HG03342 (cell line): Measurements from ENCODE around the gene GPC4.

ENCODE experiments used
- ATAC-seq: cut with Tn5 transposase; IDR thresholded peaks from one replicate; pipeline ENCODE4 v1.9.1; 2021; ENCODE audit warnings: mild to moderate bottlenecking, moderate library complexity; ENCODE audit not compliant: unreplicated experiment

The GPC4 gene

DNA sequence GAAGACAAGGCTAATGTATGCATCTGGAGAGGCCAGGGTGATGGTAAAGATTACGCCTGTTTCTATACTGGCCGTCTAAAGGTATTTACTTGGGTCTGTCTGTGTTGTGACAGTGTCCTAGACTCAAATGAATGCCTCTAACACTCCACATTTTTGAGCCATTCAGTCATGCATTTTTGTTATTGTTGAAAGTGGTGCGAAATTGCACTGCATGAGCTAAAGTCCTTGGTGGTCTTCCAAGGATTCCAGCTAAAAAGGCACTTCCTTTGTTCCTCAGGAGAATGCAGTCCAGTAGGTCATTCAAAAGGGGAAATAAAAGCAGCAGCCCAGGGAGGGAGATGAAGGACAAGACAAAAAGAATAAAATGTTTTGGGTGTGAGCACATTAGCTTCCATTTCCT, 3.0 kb downstream of the GPC4 start:
- ATAC-seq: no peak

DNA sequence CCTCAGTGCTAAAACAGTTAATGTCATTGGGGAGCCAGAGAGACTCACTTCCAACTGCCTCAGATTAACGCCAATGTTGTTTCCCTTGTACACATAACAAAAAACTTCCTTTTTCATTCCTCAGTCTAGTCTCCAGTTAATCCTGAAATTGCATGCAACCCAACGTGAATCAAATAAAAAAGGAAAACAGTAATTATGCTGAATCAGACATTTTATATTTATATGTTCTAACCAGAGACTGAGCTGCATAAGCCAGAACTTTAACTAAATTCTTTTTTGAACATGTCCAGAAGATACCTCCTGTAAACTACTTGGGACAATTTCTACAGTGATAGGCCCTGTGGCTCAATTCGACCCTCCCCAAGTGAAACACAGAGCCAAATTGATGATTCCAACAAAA, 4.7 kb downstream of the GPC4 start:
- no peak for ATAC-seq

DNA sequence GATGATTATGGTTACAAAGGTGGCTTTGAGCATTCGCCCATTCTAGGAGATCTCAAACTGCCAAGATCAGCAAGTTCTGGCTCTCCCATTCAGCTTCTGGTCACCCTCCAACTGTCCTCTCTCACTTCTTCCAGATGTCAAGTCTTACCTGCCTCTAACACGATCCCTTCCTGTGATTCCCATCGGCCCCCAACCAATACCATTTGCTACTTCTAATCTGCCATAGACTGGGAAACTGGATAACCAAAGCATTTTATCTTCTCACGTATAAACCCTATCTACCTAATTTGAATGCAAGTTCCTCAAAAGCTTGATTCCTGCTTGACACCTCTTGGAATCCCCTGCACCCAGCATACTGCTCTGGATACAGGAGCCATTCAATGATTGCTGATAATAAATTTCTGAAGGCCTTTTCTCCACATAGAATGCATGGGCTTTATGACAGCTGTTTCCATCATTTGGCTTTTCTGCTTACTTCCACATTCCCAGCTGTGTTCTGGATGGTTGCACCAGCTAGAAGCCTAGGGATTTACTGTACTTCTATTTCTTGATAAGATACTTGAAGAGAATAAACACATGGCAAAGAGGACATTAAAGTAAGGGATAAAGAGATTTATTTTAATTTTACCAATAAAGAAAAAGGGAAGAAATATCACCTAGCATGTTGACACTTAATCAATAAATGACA, 9.6 kb downstream of the GPC4 start:
- no peak for ATAC-seq

GRCh38 chrX:133403984-133404383, 11.3 kb downstream of the GPC4 start:
- ATAC-seq: peak; percentile 47

GRCh38 chrX:133402830-133403625, 12.3 kb downstream of the GPC4 start:
- ATAC-seq: no peak

- no peak for ATAC-seq
Measured at GRCh38 chrX:133402042-133402453, 13.2 kb downstream of the GPC4 start.

GRCh38 chrX:133401536-133401935, 13.8 kb downstream of the GPC4 start:
- ATAC-seq: no peak

DNA sequence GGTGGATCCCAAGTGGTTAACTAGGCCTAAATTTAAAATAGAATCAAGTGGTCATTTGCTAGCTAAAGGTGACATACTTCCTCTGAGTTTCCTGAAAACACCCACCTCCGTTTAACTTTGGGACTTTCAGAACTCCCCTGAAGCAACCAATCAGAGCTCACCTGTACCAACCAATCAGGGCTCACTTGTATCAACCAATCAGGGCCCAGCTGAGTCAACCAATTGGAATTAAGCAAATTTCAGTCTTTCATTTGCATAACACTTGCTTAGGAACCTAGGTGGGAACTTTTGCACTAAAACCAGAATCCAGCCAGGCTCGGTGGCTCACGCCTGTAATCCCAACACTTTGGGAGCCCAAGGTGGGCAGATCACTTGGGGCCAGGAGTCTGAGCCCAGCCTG, 15.9 kb downstream of the GPC4 start:
- no peak for ATAC-seq

GRCh38 chrX:133394765-133395164, 20.5 kb downstream of the GPC4 start:
- no peak for ATAC-seq

DNA sequence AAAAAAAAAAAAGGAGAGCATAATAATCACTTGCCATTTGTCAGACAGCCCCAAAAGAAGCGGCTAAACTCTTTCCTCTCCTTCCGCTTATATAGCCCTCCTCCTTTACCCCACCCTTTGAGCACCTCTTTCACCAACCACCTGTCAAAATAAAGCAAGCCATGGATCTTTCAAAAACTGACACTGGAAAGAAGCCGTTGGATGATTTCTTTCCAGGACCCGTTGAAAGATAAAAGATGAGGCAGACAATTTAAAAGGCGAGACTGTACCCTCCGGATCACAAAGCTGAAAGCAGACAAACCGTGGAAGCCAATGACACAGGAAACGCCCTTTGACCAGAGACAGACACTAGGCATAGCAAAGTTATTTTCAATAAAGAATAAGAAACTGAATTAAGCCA, 22.6 kb downstream of the GPC4 start:
- ATAC-seq: no peak

- ATAC-seq: no peak
Measured at GRCh38 chrX:133391111-133391510, 24.2 kb downstream of the GPC4 start.

GRCh38 chrX:133390676-133391075, 24.6 kb downstream of the GPC4 start:
- no peak for ATAC-seq

DNA sequence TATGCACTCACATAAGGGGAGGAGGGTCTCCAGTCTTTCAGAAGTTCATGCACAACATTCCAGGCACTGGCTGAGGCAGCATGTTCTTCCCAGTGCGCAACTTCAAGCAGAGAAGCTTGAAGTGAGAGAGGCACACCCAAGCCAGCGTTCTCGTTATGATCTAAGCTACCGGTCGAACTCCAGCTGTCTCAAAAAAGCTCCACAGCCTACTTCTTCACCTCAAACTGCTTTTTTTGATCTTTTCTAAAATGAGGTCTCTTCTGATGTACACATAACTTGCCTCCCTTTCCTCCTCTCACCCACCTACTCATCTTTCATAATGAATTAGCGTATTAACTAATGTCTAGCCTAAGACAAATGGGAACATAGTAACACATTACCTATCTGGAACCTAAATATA, 25.3 kb downstream of the GPC4 start:
- no peak for ATAC-seq

- no peak for ATAC-seq
Measured at GRCh38 chrX:133384454-133384853, 30.8 kb downstream of the GPC4 start.

GRCh38 chrX:133380711-133381619, 34.3 kb downstream of the GPC4 start:
- no peak for ATAC-seq

DNA sequence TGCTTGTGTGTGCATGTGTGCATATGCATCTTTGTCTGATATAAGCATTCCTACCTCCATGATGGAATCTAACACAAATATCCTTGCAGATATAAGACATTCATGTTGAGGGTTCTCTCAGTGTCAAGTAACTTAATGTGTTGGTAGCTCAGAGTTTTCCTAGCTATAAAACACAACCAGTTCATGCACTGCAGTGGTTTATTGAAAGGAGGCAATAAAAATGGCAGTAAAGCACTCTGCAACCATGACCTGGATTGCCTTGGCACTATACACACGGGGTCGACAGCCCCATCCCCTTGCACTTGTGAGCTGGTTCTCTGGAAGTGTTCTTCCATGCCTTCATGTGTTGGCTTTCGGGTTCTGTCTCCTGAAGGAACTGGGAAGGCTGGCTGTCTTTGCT, 38.9 kb downstream of the GPC4 start:
- no peak for ATAC-seq

- ATAC-seq: no peak
Measured at GRCh38 chrX:133375615-133376340, 39.5 kb downstream of the GPC4 start.

DNA sequence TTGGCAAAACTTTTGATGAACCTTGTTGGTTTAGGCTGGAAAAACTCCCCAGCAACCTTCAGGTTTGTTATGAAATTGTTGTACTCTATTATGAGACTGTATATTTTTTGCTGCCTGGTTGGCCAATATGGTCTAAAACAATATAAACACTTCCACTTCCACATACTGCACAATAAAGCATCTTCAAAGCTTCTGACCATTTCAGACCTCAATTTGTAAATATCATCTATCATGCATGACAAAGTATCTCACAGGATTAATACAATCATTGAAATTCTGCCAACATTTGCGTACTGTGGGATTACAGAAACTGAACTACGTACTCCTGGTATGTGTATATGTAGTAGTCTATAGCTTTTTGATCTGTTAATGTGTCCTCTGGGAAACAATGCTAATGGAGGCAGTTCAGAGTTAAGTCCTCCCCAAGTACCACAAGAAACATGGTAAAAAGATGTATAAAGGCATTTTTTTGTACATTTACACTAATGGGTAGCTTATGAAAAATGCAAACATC, 40.4 kb downstream of the GPC4 start:
- ATAC-seq: no peak

DNA sequence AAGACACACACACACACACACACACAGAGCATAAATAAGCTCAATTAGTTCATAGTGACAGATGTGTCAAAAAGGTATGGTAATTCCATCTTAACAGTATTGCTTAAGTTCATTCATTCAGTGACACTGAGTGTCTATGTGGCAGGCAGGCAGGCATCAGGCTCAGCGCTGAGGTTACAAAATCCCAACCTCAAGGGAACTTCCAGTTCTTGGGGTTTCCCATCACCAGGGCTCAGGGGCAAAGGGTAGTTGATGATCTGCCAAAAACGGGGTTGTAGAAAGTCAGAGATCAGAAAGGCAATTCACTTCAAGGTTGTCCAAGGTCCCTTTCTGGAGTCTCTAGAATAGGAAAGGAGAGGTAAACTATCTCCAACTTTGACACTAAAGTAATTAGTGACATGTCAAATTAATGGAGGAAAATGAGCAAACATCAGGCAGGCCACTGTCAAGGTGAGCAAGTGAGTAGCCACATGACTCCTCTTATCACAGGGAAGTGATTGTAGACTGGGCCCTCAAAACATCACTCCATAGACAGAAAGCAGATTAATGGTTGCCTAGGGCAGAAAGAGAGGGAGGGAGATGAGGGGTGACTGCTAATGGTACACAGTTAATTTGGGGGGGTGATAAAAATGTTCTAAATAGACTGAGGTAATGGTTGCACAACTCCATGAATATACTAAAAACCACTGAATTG, 41.8 kb downstream of the GPC4 start:
- no peak for ATAC-seq

GRCh38 chrX:133370696-133371275, 44.5 kb downstream of the GPC4 start:
- ATAC-seq: no peak
